ENCODE results near the gene ERC1. TPM values are rescaled to one million over a fixed set of nuclear protein-coding genes. Genes with fewer than 3 reads are reported as not detected.

ERC1 gene
- total RNA-seq (68.3 TPM), polyA plus RNA-seq (ENCODE audit: insufficient read depth, low read depth, low replicate concordance) (5.1 TPM)
- long read RNA-seq, donor 1: 0 reads
- long read RNA-seq, donor 2: 0 reads
- long read RNA-seq, donor 3, partial matches to known transcripts: 0 of 1 reads
- long read RNA-seq, donor 3, other reads (novel, unspliced or antisense): 0 of 1 reads
- long read RNA-seq, donor 4: 0 reads
- long read RNA-seq, donor 5: 0 reads
- long read RNA-seq, donor 6: 0 reads
- long read RNA-seq, donor 7, partial matches to known transcripts: 11 of 26 reads
- long read RNA-seq, donor 7, other reads (novel, unspliced or antisense): 15 of 26 reads
- long read RNA-seq, donor 8: 0 reads
- long read RNA-seq, donor 9, full-length matches to known transcripts: 2 of 2 reads
- long read RNA-seq, donor 9, partial matches to known transcripts: 0 of 2 reads
- long read RNA-seq, donor 9, other reads (novel, unspliced or antisense): 0 of 2 reads
- long read RNA-seq, donor 10, full-length matches to known transcripts: 2 of 2 reads
- long read RNA-seq, donor 10, partial matches to known transcripts: 0 of 2 reads
- long read RNA-seq, donor 10, other reads (novel, unspliced or antisense): 0 of 2 reads

GRCh38 chr12:990661-991349 lies at the start of gene ERC1:
Gene ERC1 (plus strand): TSS chr12:991223. CDS start chr12:1027904, 36,681 bp downstream.
- Histone ChIP-seq H3K9me3 (ENCODE audit: control insufficient read depth in 2 of 3, insufficient read depth in 1 of 3, low read length in 3 of 3) (no peaks in the 10 kb centered on the region), H3K9ac (ENCODE audit: low read length in 3 of 3) (peak within 1 kb of the TSS; percentile 80 to 94 (median 84)), H3K4me3 (ENCODE audit: low read length in 3 of 3) (peak within 1 kb of the TSS; percentile 83 to 88 (median 87)), H3K27ac (ENCODE audit: low read depth in 2 of 2, low read length in 2 of 2) (peak within 1 kb of the TSS; percentile 97 to 98), H3K36me3 (ENCODE audit: control insufficient read depth in 2 of 3, insufficient read depth in 3 of 3, low read length in 3 of 3) (no peaks in the 10 kb centered on the region), H3K27me3 (ENCODE audit: control insufficient read depth, insufficient read depth, low read length) (no peaks in the 10 kb centered on the region), H3K4me1 (ENCODE audit: control insufficient read depth in 2 of 3, insufficient read depth in 2 of 3, low read depth in 1 of 3, low read length in 3 of 3) (peaks cover 4 to 11% (median 10%) of the 10 kb centered on the region in 3 donors)
- DNase-seq (peak; percentile 92 to 95 (median 95)), FAIRE-seq (no peak)
- no peak for TF ChIP-seq CTCF (IDR thresholded peaks at IDR 0.05; ENCODE audit: borderline replicate concordance, extremely low read depth, insufficient read depth)
- intact Hi-C loops (cut with DNase I): no loop called here

- H3K9ac ChIP-seq (ENCODE audit: low read length in 3 of 3): no peak overlapping the region
- intact Hi-C loops (cut with DNase I): no loop called here
- DNase-seq (no peak), FAIRE-seq (no peak)
- no peaks in the 10 kb centered on the region for H3K9me3 ChIP-seq (ENCODE audit: control insufficient read depth in 2 of 3, insufficient read depth in 1 of 3, low read length in 3 of 3)
- no peaks in the 10 kb centered on the region for H3K4me1 ChIP-seq (ENCODE audit: control insufficient read depth in 2 of 3, insufficient read depth in 2 of 3, low read depth in 1 of 3, low read length in 3 of 3)
- H3K36me3 ChIP-seq (ENCODE audit: control insufficient read depth in 2 of 3, insufficient read depth in 3 of 3, low read length in 3 of 3): no peaks in the 10 kb centered on the region
- H3K4me3 ChIP-seq (ENCODE audit: low read length in 3 of 3): no peak overlapping the region
- H3K27me3 ChIP-seq (ENCODE audit: control insufficient read depth, insufficient read depth, low read length): no peaks in the 10 kb centered on the region
- H3K27ac ChIP-seq (ENCODE audit: low read depth in 2 of 2, low read length in 2 of 2): no peak overlapping the region
- TF ChIP-seq CTCF (IDR thresholded peaks at IDR 0.05; ENCODE audit: borderline replicate concordance, extremely low read depth, insufficient read depth): no peak
Measured at GRCh38 chr12:943051-943450, 48.0 kb upstream of the ERC1 start.

GRCh38 chr12:944211-944610 lies 46.8 kb upstream of the ERC1 start:
- intact Hi-C loops (cut with DNase I): no loop called here
- FAIRE-seq (no peak), DNase-seq (no peak)
- Histone ChIP-seq H3K4me1 (ENCODE audit: control insufficient read depth in 2 of 3, insufficient read depth in 2 of 3, low read depth in 1 of 3, low read length in 3 of 3) (peaks cover 0 to 2% (median 0%) of the 10 kb centered on the region in 3 donors), H3K27ac (ENCODE audit: low read depth in 2 of 2, low read length in 2 of 2) (no peak overlapping the region), H3K4me3 (ENCODE audit: low read length in 3 of 3) (no peak overlapping the region), H3K36me3 (ENCODE audit: control insufficient read depth in 2 of 3, insufficient read depth in 3 of 3, low read length in 3 of 3) (no peaks in the 10 kb centered on the region), H3K9ac (ENCODE audit: low read length in 3 of 3) (no peak overlapping the region), H3K27me3 (ENCODE audit: control insufficient read depth, insufficient read depth, low read length) (no peaks in the 10 kb centered on the region), H3K9me3 (ENCODE audit: control insufficient read depth in 2 of 3, insufficient read depth in 1 of 3, low read length in 3 of 3) (no peaks in the 10 kb centered on the region)
- no peak for TF ChIP-seq CTCF (IDR thresholded peaks at IDR 0.05; ENCODE audit: borderline replicate concordance, extremely low read depth, insufficient read depth)

All from kidney (tissue), 22 donors.